ENCODE measurements around the gene TPK1. TPM values are rescaled to one million over a fixed set of nuclear protein-coding genes. Genes with fewer than 3 reads are reported as not detected.
"Not testable (repeated sequence)": the region's sequence is repeated elsewhere in the genome, so short reads cannot be mapped to it uniquely, and the experiment has no call there.

The TPK1 gene
- polyA plus RNA-seq, 2 of the 4 experiments (the other 2 are of a cell fraction): 1.4 to 2.5 TPM

DNA sequence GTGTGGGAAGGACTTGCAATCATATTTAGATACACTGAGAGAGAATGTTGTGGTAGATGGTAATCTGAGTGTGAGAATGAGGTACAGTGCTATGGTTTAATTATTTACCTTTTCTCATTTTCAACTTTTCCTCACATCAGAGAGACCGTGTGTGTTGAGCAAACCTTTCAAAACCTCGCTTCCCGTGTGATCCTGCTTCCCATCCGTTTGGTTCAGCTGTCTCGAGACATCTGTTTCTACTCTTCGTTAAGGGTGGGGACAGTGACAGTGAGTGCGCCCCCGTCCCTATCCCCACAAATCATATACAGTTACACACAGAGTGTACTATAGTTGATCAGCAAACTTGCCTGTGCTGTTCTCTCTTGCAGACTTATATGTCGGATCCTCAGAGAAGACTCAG, 399.4 kb downstream of the TPK1 start:
- no peak overlapping the region for H3K4me2 ChIP-seq
- CTCF ChIA-PET: interaction anchor here (0.9 to 1.4 kb wide), 3 partner anchors 8 to 26 kb away, joined by 3 to 5 read pairs (median 3); no protein-coding TSS in a partner anchor

DNA sequence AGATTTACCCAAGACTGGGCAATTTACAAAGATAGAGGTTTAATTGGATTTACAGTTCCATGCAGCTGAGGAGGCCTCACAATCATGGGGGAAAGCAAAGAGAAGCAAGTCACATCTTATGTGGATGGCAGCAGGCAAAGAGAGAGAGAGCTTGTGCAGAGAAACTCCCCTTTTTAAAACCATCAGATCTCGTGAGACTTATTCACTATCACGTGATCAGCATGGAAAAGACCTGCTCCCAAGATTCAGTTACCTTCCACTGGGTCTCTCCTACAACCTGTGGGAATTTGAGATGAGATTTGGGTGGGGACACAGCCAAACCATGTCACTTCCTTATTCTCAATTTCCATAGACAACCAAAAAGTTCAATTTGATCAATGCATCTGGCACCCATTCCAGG, 407.4 kb downstream of the TPK1 start:
- H3K4me2 ChIP-seq: no peak overlapping the region
- WGBS (ENCODE audit: missing lambda C conversion rate): 3% methylated on average over 2 of the region's 2 CpGs
- ATAC-seq: no peak
- H3K9me3 ChIP-seq: peaks cover 2% of the 10 kb centered on the region; the same call in 1 of the 3 replicates
- no peak for DNase-seq (ENCODE audit: low read depth in 1 of 2, low spot score in 1 of 2)
- TF ChIP-seq TP53 (CRISPR knock-in tag; IDR thresholded peaks at IDR 0.05) (no peak), CBX2 (IDR thresholded peaks at IDR 0.05; ENCODE audit: borderline replicate concordance, low read depth) (no peak), PHF8 (IDR thresholded peaks at IDR 0.05; ENCODE audit: borderline replicate concordance, low read depth) (no peak), HOXB5 (CRISPR knock-in tag; IDR thresholded peaks at IDR 0.05) (no peak), HOXB13 (CRISPR knock-in tag; IDR thresholded peaks at IDR 0.05; ENCODE audit: low read depth) (no peak), ZC3H11A (IDR thresholded peaks at IDR 0.05) (no peak), GATA3 (IDR thresholded peaks at IDR 0.05; ENCODE audit: borderline replicate concordance) (no peak), POLR2A (IDR thresholded peaks at IDR 0.05; ENCODE audit: low read length) (no peak), TFCP2L1 (CRISPR knock-in tag; IDR thresholded peaks at IDR 0.05) (no peak)
- TF ChIP-seq, protein P1, sequence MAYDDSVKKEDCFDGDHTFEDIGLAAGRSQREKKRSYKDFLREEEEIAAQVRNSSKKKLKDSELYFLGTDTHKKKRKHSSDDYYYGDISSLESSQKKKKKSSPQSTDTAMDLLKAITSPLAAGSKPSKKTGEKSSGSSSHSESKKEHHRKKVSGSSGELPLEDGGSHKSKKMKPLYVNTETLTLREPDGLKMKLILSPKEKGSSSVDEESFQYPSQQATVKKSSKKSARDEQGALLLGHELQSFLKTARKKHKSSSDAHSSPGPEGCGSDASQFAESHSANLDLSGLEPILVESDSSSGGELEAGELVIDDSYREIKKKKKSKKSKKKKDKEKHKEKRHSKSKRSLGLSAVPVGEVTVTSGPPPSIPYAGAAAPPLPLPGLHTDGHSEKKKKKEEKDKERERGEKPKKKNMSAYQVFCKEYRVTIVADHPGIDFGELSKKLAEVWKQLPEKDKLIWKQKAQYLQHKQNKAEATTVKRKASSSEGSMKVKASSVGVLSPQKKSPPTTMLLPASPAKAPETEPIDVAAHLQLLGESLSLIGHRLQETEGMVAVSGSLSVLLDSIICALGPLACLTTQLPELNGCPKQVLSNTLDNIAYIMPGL (CRISPR knock-in tag; IDR thresholded peaks at IDR 0.05; ENCODE audit: borderline replicate concordance): no peak
- TF ChIP-seq, protein P2, sequence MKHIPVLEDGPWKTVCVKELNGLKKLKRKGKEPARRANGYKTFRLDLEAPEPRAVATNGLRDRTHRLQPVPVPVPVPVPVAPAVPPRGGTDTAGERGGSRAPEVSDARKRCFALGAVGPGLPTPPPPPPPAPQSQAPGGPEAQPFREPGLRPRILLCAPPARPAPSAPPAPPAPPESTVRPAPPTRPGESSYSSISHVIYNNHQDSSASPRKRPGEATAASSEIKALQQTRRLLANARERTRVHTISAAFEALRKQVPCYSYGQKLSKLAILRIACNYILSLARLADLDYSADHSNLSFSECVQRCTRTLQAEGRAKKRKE (CRISPR knock-in tag; IDR thresholded peaks at IDR 0.05; ENCODE audit: low read depth): no peak
- no peak for FAIRE-seq
- CTCF ChIA-PET: interaction anchor here (1.0 kb wide), 1 partner anchor 9 kb away, joined by 3 read pairs; no protein-coding TSS in a partner anchor
- no peak overlapping the region for H3K27ac ChIP-seq
- POLR2A ChIA-PET: no interaction called here
- no peak overlapping the region for H3K4me3 ChIP-seq
- H3K4me1 ChIP-seq: no peaks in the 10 kb centered on the region

More for the DNA sequence above, 399.4 kb downstream of the TPK1 start:
- WGBS (ENCODE audit: missing lambda C conversion rate): 29% methylated on average over 9 of the region's 9 CpGs
- H3K4me3 ChIP-seq: no peak overlapping the region
- no peak for ATAC-seq
- no peak for DNase-seq (ENCODE audit: low read depth in 1 of 2, low spot score in 1 of 2)
- no peak overlapping the region for H3K27ac ChIP-seq
- TF ChIP-seq FOSB (CRISPR knock-in tag; IDR thresholded peaks at IDR 0.05) (no peak), CEBPB (IDR thresholded peaks at IDR 0.05) (no peak), NR3C1 (IDR thresholded peaks at IDR 0.05) (no peak), HOXB13 (CRISPR knock-in tag; IDR thresholded peaks at IDR 0.05; ENCODE audit: low read depth) (no peak), GATA3 (IDR thresholded peaks at IDR 0.05; ENCODE audit: borderline replicate concordance) (no peak)
- TF ChIP-seq, protein P3, sequence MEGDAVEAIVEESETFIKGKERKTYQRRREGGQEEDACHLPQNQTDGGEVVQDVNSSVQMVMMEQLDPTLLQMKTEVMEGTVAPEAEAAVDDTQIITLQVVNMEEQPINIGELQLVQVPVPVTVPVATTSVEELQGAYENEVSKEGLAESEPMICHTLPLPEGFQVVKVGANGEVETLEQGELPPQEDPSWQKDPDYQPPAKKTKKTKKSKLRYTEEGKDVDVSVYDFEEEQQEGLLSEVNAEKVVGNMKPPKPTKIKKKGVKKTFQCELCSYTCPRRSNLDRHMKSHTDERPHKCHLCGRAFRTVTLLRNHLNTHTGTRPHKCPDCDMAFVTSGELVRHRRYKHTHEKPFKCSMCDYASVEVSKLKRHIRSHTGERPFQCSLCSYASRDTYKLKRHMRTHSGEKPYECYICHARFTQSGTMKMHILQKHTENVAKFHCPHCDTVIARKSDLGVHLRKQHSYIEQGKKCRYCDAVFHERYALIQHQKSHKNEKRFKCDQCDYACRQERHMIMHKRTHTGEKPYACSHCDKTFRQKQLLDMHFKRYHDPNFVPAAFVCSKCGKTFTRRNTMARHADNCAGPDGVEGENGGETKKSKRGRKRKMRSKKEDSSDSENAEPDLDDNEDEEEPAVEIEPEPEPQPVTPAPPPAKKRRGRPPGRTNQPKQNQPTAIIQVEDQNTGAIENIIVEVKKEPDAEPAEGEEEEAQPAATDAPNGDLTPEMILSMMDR (IDR thresholded peaks at IDR 0.05): no peak
- TF ChIP-seq, protein P1 (CRISPR knock-in tag; IDR thresholded peaks at IDR 0.05; ENCODE audit: borderline replicate concordance): no peak
- H3K4me1 ChIP-seq: no peaks in the 10 kb centered on the region
- no peaks in the 10 kb centered on the region for H3K9me3 ChIP-seq
- POLR2A ChIA-PET: no interaction called here
- FAIRE-seq: no peak

DNA sequence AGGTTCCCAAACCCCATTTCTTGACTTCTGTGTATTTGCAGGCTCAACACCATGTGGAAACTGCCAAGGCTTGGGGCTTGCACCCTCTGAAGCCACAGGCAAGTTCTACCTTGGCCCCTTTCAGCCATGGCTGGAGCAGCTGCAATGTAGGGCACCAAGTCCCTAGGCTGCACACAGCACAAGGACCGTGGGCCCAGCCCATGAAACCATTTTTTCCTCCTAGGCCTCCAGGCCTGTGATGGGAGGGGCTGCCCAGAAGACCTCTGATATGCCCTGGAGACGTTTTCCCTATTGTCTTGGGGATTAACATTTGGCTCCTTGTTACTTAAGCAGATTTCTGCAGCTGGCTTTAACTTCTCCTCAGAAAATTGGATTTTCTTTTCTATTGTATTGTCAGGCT, 408.3 kb downstream of the TPK1 start:
- H3K9me3 ChIP-seq; H3K27ac ChIP-seq; ATAC-seq; FAIRE-seq; H3K4me1 ChIP-seq; POLR2A ChIA-PET; H3K4me3 ChIP-seq; DNase-seq (ENCODE audit: low read depth in 1 of 2, low spot score in 1 of 2); CTCF ChIA-PET; H3K4me2 ChIP-seq: not testable (repeated sequence)
- 0% methylated on average over 2 of the region's 2 CpGs for WGBS (ENCODE audit: missing lambda C conversion rate)
- peak; percentile 94 for TF ChIP-seq ZFP36 (IDR thresholded peaks at IDR 0.05; ENCODE audit: borderline replicate concordance, partially characterized antibody)

DNA sequence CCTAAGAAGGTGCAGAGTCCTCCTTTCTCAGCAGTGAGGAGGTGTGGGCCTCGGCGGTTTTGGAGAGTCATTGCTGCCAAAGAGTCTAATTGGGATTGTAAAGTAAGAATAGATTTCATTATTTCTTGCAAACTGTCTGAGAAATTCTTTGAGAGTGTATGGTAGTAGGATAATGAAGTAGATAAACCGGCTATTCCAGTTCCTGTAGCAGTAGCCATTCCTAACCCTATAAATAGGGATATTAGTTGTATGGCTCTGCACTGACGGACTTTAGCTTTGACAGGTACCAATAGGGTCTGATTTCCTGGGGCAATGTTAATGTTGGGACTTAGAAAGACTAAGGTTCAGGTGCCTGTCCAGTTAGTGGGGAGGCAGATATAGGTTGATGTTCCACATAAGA, 416.9 kb downstream of the TPK1 start:
- WGBS (ENCODE audit: missing lambda C conversion rate): 35% methylated on average over 4 of the region's 4 CpGs
- H3K9me3 ChIP-seq; H3K27ac ChIP-seq; H3K4me3 ChIP-seq; ATAC-seq; FAIRE-seq; DNase-seq (ENCODE audit: low read depth in 1 of 2, low spot score in 1 of 2); H3K4me2 ChIP-seq; H3K4me1 ChIP-seq; POLR2A ChIA-PET: not testable (repeated sequence)
- CTCF ChIA-PET: interaction anchor here (0.6 kb wide), 1 partner anchor 28 kb away, joined by 3 read pairs; no protein-coding TSS in a partner anchor
